Neural cell (in vitro differentiated cells): ENCODE data around the gene DOCK9. TPM values are rescaled to one million over a fixed set of nuclear protein-coding genes. Genes with fewer than 3 reads are reported as not detected.

Experiments used
- H2AFZ ChIP-seq: fragments of 200-600, 300-800 bp; sonication (generic), shearing (Covaris generic); 2 replicates; pipeline ENCODE4 v1.6.0; 2014; ENCODE audit warnings: low read depth, mild to moderate bottlenecking, antibody characterized with exemption, low read length, moderate library complexity
- H3F3A ChIP-seq: fragments of 200-600 bp; shearing (Covaris generic); 2 replicates; pipeline ENCODE4 v1.6.1; 2016; ENCODE audit warnings: mild to moderate bottlenecking, moderate library complexity, mixed read lengths, antibody characterized with exemption, low read length; ENCODE audit not compliant: insufficient read depth, poor library complexity, severe bottlenecking
- H3K27ac ChIP-seq: fragments of 200-600, 300-800 bp; sonication (generic), shearing (Covaris generic); 2 replicates; pipeline ENCODE4 v1.5.1; 2014; ENCODE audit warnings: mild to moderate bottlenecking, low read length, moderate library complexity
- H3K27me3 ChIP-seq: fragments of 300-800, 200-600 bp; sonication (generic), shearing (Covaris generic); 2 replicates; pipeline ENCODE4 v1.6.0; 2014; ENCODE audit warnings: mild to moderate bottlenecking, low read depth, low read length, moderate library complexity; ENCODE audit not compliant: insufficient read depth
- H3K36me3 ChIP-seq: fragments of 300-800, 200-600 bp; sonication (generic), shearing (Covaris generic); 2 replicates; pipeline ENCODE4 v1.5.1; 2014; ENCODE audit warnings: mild to moderate bottlenecking, antibody characterized with exemption, low read length, moderate library complexity; ENCODE audit not compliant: insufficient read depth
- H3K4me2 ChIP-seq: fragments of 300-800, 200-600 bp; sonication (generic), shearing (Covaris generic); 2 replicates; pipeline ENCODE4 v1.6.0; 2014; ENCODE audit warnings: mild to moderate bottlenecking, low read length
- H3K4me3 ChIP-seq: fragments of 300-800, 200-600 bp; sonication (generic), shearing (Covaris generic); 2 replicates; pipeline ENCODE4 v1.5.1; 2014; ENCODE audit warnings: mild to moderate bottlenecking, low read length, moderate library complexity
- H3K79me2 ChIP-seq: fragments of 200-600 bp; shearing (Covaris generic); replicated peaks from 2 replicates; pipeline ENCODE4 v1.6.0; 2014; ENCODE audit warnings: mild to moderate bottlenecking, low read length, moderate library complexity; ENCODE audit not compliant: insufficient read depth
- H3K9ac ChIP-seq: fragments of 300-800, 200-600 bp; sonication (generic), shearing (Covaris generic); 2 replicates; pipeline ENCODE4 v1.6.1; 2016; ENCODE audit warnings: mild to moderate bottlenecking, low read length, mixed read lengths
- H3K9me2 ChIP-seq: fragments of 200-600 bp; shearing (Covaris generic); 2 replicates; pipeline ENCODE4 v1.6.1; 2016; ENCODE audit warnings: mild to moderate bottlenecking, low read length, mixed read lengths; ENCODE audit not compliant: insufficient read depth
- H3K9me3 ChIP-seq: fragments of 200-600, 300-800 bp; sonication (generic), shearing (Covaris generic); 2 replicates; pipeline ENCODE4 v1.6.1; 2016; ENCODE audit warnings: mild to moderate bottlenecking, mixed run types, low read length, moderate library complexity, mixed read lengths
- H4K20me1 ChIP-seq: fragments of 200-600 bp; shearing (Covaris generic); 2 replicates; pipeline ENCODE4 v1.6.1; 2016; ENCODE audit warnings: mild to moderate bottlenecking, mixed run types; ENCODE audit not compliant: insufficient read depth
- EP300 ChIP-seq: fragments of 450-650 bp; conservative IDR thresholded peaks from 2 replicates; pipeline ENCODE4 v1.6.1; 2014; ENCODE audit warnings: antibody characterized with exemption, mild to moderate bottlenecking, moderate library complexity; ENCODE audit not compliant: poor library complexity, severe bottlenecking
- EZH2 ChIP-seq: fragments of 200-600, 300-800 bp; shearing (Covaris generic), sonication (generic); IDR thresholded peaks from 2 replicates; pipeline ENCODE4 v1.6.1; 2014; ENCODE audit warnings: antibody characterized with exemption, low read length, borderline replicate concordance, mild to moderate bottlenecking; ENCODE audit not compliant: insufficient read depth, poor library complexity, severe bottlenecking
- MXI1 ChIP-seq: fragments of 450-650 bp; conservative IDR thresholded peaks from 2 replicates; pipeline ENCODE4 v1.6.1; 2014; ENCODE audit warnings: antibody characterized with exemption, mild to moderate bottlenecking; ENCODE audit not compliant: poor library complexity, severe bottlenecking
- POLR2AphosphoS5 ChIP-seq: IDR thresholded peaks from 2 replicates; pipeline ENCODE4 v1.6.1; 2012
- RAD21 ChIP-seq: fragments of 450-650 bp; conservative IDR thresholded peaks from 2 replicates; pipeline ENCODE4 v1.6.1; 2014; ENCODE audit warnings: antibody characterized with exemption, mild to moderate bottlenecking, moderate library complexity
- SMC3 ChIP-seq: fragments of 450-650 bp; conservative IDR thresholded peaks from 2 replicates; pipeline ENCODE4 v1.6.1; 2014; ENCODE audit warnings: antibody characterized with exemption, mild to moderate bottlenecking, moderate library complexity; ENCODE audit not compliant: poor library complexity
- TAF1 ChIP-seq: IDR thresholded peaks from 2 replicates; pipeline ENCODE4 v1.6.1; 2012; ENCODE audit warnings: low read depth
- polyA plus RNA-seq: library from polyadenylated mRNA; depleted of rRNA; stranded (reverse); fragments of >200 nt; gene quantifications from 2 replicates; pipeline ENCODE4 v1.2.3, GENCODE V29; 2014
- TF ChIP-seq, protein P1 (sequence below): fragments of 450-650 bp; IDR thresholded peaks from 2 replicates; pipeline ENCODE4 v1.5.1; 2014; ENCODE audit warnings: antibody characterized with exemption, mild to moderate bottlenecking, moderate library complexity; ENCODE audit not compliant: poor library complexity, severe bottlenecking
- TF ChIP-seq, protein P2 (sequence below): IDR thresholded peaks from 2 replicates; pipeline ENCODE4 v1.6.1; 2012; ENCODE audit warnings: borderline replicate concordance

Gene DOCK9
- polyA plus RNA-seq, 1 donor from 2014 or later, result 11.4 TPM

DNA sequence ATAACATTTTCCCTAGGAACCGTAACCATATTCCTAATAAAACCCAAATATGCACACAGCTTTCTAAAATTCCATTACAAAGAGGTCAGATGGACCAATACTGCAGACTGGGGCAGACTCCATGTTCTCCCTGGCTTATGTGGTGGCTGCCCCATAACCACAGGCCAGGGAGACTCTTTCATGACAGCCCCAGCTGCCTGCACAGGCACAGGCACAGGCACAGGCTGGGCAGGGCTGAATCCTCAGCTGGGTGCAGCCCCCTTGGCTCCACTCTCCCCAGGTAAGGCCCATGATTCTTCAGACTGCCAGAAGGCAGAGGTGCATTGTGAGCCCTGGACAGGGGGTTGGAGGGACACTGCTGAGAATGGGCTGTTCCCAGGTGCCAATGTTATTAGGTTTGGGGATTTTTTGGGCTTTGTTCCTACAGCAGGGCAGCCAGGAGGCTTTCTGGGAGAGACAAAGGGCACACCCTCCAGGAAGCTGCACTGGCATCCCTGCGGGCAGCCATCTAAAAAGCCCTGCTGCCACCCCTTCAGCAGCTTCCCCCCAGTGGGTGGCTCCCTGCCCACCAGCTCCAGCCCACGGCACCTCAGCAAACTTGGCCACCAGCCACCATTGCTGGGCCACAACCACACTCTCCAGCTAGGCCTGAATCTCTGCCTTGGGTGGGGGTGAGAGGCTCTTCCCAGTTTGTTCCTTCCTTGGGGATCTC, 20.0 kb downstream of the DOCK9 start:
- no peaks in the 10 kb centered on the region for H3K79me2 ChIP-seq
- H3K4me2 ChIP-seq, result no peak overlapping the region
- H3K9me2 ChIP-seq, result no peaks in the 10 kb centered on the region
- H3K27me3 ChIP-seq, result no peaks in the 10 kb centered on the region
- no peak overlapping the region for H3K27ac ChIP-seq
- H3K4me3 ChIP-seq, result no peak overlapping the region
- H3K36me3 ChIP-seq, result no peaks in the 10 kb centered on the region
- no peak overlapping the region for H3K9ac ChIP-seq
- no peaks in the 10 kb centered on the region for H3K9me3 ChIP-seq
- TF ChIP-seq SMC3, result no peak
- no peak for TF ChIP-seq EP300
- TF ChIP-seq POLR2AphosphoS5, result no peak
- TF ChIP-seq, protein P1, sequence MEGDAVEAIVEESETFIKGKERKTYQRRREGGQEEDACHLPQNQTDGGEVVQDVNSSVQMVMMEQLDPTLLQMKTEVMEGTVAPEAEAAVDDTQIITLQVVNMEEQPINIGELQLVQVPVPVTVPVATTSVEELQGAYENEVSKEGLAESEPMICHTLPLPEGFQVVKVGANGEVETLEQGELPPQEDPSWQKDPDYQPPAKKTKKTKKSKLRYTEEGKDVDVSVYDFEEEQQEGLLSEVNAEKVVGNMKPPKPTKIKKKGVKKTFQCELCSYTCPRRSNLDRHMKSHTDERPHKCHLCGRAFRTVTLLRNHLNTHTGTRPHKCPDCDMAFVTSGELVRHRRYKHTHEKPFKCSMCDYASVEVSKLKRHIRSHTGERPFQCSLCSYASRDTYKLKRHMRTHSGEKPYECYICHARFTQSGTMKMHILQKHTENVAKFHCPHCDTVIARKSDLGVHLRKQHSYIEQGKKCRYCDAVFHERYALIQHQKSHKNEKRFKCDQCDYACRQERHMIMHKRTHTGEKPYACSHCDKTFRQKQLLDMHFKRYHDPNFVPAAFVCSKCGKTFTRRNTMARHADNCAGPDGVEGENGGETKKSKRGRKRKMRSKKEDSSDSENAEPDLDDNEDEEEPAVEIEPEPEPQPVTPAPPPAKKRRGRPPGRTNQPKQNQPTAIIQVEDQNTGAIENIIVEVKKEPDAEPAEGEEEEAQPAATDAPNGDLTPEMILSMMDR, result no peak
- no peak for TF ChIP-seq RAD21
- TF ChIP-seq TAF1, result no peak
- TF ChIP-seq, protein P2, sequence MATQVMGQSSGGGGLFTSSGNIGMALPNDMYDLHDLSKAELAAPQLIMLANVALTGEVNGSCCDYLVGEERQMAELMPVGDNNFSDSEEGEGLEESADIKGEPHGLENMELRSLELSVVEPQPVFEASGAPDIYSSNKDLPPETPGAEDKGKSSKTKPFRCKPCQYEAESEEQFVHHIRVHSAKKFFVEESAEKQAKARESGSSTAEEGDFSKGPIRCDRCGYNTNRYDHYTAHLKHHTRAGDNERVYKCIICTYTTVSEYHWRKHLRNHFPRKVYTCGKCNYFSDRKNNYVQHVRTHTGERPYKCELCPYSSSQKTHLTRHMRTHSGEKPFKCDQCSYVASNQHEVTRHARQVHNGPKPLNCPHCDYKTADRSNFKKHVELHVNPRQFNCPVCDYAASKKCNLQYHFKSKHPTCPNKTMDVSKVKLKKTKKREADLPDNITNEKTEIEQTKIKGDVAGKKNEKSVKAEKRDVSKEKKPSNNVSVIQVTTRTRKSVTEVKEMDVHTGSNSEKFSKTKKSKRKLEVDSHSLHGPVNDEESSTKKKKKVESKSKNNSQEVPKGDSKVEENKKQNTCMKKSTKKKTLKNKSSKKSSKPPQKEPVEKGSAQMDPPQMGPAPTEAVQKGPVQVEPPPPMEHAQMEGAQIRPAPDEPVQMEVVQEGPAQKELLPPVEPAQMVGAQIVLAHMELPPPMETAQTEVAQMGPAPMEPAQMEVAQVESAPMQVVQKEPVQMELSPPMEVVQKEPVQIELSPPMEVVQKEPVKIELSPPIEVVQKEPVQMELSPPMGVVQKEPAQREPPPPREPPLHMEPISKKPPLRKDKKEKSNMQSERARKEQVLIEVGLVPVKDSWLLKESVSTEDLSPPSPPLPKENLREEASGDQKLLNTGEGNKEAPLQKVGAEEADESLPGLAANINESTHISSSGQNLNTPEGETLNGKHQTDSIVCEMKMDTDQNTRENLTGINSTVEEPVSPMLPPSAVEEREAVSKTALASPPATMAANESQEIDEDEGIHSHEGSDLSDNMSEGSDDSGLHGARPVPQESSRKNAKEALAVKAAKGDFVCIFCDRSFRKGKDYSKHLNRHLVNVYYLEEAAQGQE, result no peak
- TF ChIP-seq EZH2, result no peak
- TF ChIP-seq MXI1, result no peak
- no peak overlapping the region for H2AFZ ChIP-seq
- H4K20me1 ChIP-seq, result no peaks in the 10 kb centered on the region
- H3F3A ChIP-seq, result no peaks in the 10 kb centered on the region

DNA sequence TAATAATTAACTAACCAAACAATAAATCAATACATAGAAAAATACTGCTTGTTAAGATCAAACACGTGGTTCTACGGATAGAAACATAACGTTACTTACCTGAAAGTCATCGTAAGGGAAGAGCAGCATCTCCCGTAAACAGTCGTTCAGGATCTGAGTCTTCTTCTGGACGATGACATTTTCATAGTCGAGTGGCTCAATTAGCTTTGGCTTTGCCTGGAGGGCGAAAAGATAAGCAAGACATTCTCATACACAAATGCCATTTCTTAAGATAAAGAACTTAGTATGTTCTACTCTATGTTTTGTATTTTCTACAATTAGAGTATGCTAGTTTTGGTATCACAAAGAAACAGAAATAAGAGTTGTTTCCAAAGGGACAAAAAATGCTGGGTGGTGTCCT, 22.5 kb downstream of the DOCK9 start:
- H3K4me3 ChIP-seq, result no peak overlapping the region
- no peaks in the 10 kb centered on the region for H3K79me2 ChIP-seq
- no peaks in the 10 kb centered on the region for H3K36me3 ChIP-seq
- H3F3A ChIP-seq, result no peaks in the 10 kb centered on the region
- no peaks in the 10 kb centered on the region for H3K9me2 ChIP-seq
- TF ChIP-seq SMC3 (no peak), POLR2AphosphoS5 (no peak), EZH2 (no peak), RAD21 (no peak), TAF1 (no peak), EP300 (no peak), MXI1 (no peak)
- TF ChIP-seq, protein P2, result no peak
- TF ChIP-seq, protein P1, result no peak
- H3K27me3 ChIP-seq, result no peaks in the 10 kb centered on the region
- no peak overlapping the region for H2AFZ ChIP-seq
- no peak overlapping the region for H3K27ac ChIP-seq
- no peak overlapping the region for H3K4me2 ChIP-seq
- H3K9me3 ChIP-seq, result no peaks in the 10 kb centered on the region
- no peaks in the 10 kb centered on the region for H4K20me1 ChIP-seq
- H3K9ac ChIP-seq, result no peak overlapping the region
